Measurements from ENCODE around the gene ADCY1. TPM values are rescaled to one million over a fixed set of nuclear protein-coding genes. Genes with fewer than 3 reads are reported as not detected.

ADCY1 gene
- total RNA-seq, 1 donor from 2014 or later = 13.7 TPM

DNA sequence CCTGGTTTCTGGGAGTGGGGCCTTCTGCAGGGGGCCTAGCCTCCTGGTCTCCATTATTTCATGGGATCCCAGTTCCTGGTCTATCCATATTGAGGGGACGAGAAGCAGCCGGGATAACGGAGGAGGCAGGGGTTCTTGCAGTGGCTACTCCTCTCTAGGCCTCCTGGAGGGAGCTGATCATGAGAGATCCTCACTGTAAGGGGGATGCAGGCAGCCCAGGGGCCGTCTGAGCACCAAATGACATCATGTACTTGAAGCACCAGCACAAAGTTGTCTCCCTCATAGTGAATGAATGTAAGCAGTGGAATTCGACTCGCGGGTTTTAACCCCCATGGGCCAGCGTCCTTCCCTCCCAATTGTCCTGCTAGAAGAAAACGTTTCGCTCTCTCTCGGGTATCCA is 964 bp upstream of the ADCY1 start:
- Mint-ChIP-seq H3K4me3 (peak overlapping the region; percentile 89), H3K36me3 (ENCODE audit: low read depth) (no peaks in the 10 kb centered on the region), H3K27me3 (ENCODE audit: low read depth) (peaks cover 65% of the 10 kb centered on the region), H3K27ac (ENCODE audit: unreplicated experiment) (no peak overlapping the region), H3K9me3 (no peaks in the 10 kb centered on the region), H3K4me1 (peaks cover 7% of the 10 kb centered on the region)
- TF ChIP-seq, protein P1, sequence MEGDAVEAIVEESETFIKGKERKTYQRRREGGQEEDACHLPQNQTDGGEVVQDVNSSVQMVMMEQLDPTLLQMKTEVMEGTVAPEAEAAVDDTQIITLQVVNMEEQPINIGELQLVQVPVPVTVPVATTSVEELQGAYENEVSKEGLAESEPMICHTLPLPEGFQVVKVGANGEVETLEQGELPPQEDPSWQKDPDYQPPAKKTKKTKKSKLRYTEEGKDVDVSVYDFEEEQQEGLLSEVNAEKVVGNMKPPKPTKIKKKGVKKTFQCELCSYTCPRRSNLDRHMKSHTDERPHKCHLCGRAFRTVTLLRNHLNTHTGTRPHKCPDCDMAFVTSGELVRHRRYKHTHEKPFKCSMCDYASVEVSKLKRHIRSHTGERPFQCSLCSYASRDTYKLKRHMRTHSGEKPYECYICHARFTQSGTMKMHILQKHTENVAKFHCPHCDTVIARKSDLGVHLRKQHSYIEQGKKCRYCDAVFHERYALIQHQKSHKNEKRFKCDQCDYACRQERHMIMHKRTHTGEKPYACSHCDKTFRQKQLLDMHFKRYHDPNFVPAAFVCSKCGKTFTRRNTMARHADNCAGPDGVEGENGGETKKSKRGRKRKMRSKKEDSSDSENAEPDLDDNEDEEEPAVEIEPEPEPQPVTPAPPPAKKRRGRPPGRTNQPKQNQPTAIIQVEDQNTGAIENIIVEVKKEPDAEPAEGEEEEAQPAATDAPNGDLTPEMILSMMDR (conservative IDR thresholded peaks at IDR 0.05) = no peak
- DNase-seq (ENCODE audit: low read depth, low spot score) = no peak

- Mint-ChIP-seq H3K9me3 (no peaks in the 10 kb centered on the region), H3K36me3 (ENCODE audit: low read depth) (no peaks in the 10 kb centered on the region), H3K4me1 (peaks cover 7% of the 10 kb centered on the region), H3K27ac (ENCODE audit: unreplicated experiment) (no peak overlapping the region), H3K27me3 (ENCODE audit: low read depth) (peaks cover 64% of the 10 kb centered on the region), H3K4me3 (no peak overlapping the region)
- TF ChIP-seq, protein P1 (conservative IDR thresholded peaks at IDR 0.05) = no peak
- no peak for DNase-seq (ENCODE audit: low read depth, low spot score)
Measured at GRCh38 chr7:45574416-45574668, 174 bp downstream of the ADCY1 start.

DNA sequence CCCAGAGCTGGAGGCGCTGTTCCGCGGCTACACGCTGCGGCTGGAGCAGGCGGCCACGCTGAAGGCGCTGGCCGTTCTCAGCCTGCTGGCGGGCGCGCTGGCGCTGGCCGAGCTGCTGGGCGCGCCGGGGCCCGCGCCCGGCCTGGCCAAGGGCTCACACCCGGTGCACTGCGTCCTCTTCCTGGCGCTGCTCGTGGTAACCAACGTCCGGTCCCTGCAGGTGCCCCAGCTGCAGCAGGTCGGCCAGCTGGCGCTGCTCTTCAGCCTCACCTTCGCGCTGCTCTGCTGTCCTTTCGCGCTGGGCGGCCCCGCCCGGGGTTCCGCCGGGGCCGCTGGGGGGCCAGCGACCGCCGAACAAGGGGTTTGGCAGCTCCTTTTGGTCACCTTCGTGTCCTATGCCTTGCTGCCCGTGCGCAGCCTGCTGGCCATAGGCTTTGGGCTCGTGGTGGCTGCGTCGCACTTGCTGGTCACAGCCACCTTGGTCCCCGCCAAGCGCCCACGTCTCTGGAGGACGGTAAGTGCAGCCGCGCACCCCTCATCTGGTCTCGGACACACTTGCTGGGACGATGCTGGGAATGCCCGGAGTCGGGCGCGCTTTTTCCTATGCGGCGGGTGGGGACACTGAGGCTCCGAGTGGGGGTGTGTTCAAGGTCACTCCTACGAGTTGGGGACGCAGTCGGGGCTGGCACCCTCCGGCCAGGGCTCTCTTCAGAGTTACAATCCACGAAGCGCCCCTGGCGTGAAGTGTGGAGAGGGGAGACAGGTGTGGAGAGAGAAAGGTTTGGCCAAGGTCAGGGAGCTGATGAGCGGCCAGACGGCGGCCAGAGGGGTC is 717 bp downstream of the ADCY1 start:
- H3K27me3 Mint-ChIP-seq (ENCODE audit: low read depth) = peaks cover 61% of the 10 kb centered on the region
- H3K4me3 Mint-ChIP-seq = peak overlapping the region; percentile 86
- H3K27ac Mint-ChIP-seq (ENCODE audit: unreplicated experiment) = no peak overlapping the region
- H3K36me3 Mint-ChIP-seq (ENCODE audit: low read depth) = no peaks in the 10 kb centered on the region
- TF ChIP-seq, protein P1 (conservative IDR thresholded peaks at IDR 0.05) = peak; percentile 43
- peaks cover 7% of the 10 kb centered on the region for H3K4me1 Mint-ChIP-seq
- peak; percentile 46 for DNase-seq (ENCODE audit: low read depth, low spot score)
- no peaks in the 10 kb centered on the region for H3K9me3 Mint-ChIP-seq

- TF ChIP-seq, protein P1 (conservative IDR thresholded peaks at IDR 0.05) = no peak
- H3K36me3 Mint-ChIP-seq (ENCODE audit: low read depth) = no peaks in the 10 kb centered on the region
- peak overlapping the region; percentile 86 for H3K4me3 Mint-ChIP-seq
- no peak overlapping the region for H3K27ac Mint-ChIP-seq (ENCODE audit: unreplicated experiment)
- H3K9me3 Mint-ChIP-seq = no peaks in the 10 kb centered on the region
- DNase-seq (ENCODE audit: low read depth, low spot score) = no peak
- peaks cover 56% of the 10 kb centered on the region for H3K27me3 Mint-ChIP-seq (ENCODE audit: low read depth)
- H3K4me1 Mint-ChIP-seq = peaks cover 7% of the 10 kb centered on the region
Measured at GRCh38 chr7:45575501-45576248, 1.5 kb downstream of the ADCY1 start.

- peaks cover 55% of the 10 kb centered on the region for H3K27me3 Mint-ChIP-seq (ENCODE audit: low read depth)
- peaks cover 7% of the 10 kb centered on the region for H3K4me1 Mint-ChIP-seq
- TF ChIP-seq, protein P1 (conservative IDR thresholded peaks at IDR 0.05) = no peak
- H3K27ac Mint-ChIP-seq (ENCODE audit: unreplicated experiment) = no peak overlapping the region
- no peaks in the 10 kb centered on the region for H3K9me3 Mint-ChIP-seq
- H3K4me3 Mint-ChIP-seq = peak overlapping the region; percentile 86
- DNase-seq (ENCODE audit: low read depth, low spot score) = no peak
- no peaks in the 10 kb centered on the region for H3K36me3 Mint-ChIP-seq (ENCODE audit: low read depth)
Measured at GRCh38 chr7:45576249-45576929, 2.2 kb downstream of the ADCY1 start.

Data from neural crest cell (in vitro differentiated cells).